Fibroblast of skin of scalp (primary cell): Measurements from ENCODE around the gene CPN1.

Source experiments
- DNase-seq: peaks from one replicate; pipeline ENCODE4 v3.0.0-alpha.2; 2013

The CPN1 gene

GRCh38 chr10:99995713-99996112, 86.0 kb downstream of the CPN1 start:
- DNase-seq: no peak

GRCh38 chr10:99995269-99995668, 86.4 kb downstream of the CPN1 start:
- no peak for DNase-seq

GRCh38 chr10:99994801-99995200, 86.9 kb downstream of the CPN1 start:
- DNase-seq: no peak

- DNase-seq: peak; percentile 91
These were observed 87.7 kb downstream of the CPN1 start for GRCh38 chr10:99993701-99994689.
